WERI-Rb-1 (cell line): ENCODE measurements around the gene SUSD1.
"Not testable (repeated sequence)": the region's sequence is repeated elsewhere in the genome, so short reads cannot be mapped to it uniquely, and the experiment has no call there.

ENCODE experiments used
- DNase-seq: peaks from one replicate; pipeline ENCODE4 v3.0.0-alpha.2; 2020
- H3K27ac ChIP-seq: fragments of 250-450 bp; sonication (Bioruptor Pico); 2 replicates; pipeline ENCODE4 v1.5.1; 2020; ENCODE audit warnings: mild to moderate bottlenecking, moderate library complexity
- H3K27me3 ChIP-seq: fragments of 250-450 bp; sonication (Bioruptor Pico); 2 replicates; pipeline ENCODE4 v1.5.1; 2021; ENCODE audit warnings: mild to moderate bottlenecking, low read depth, moderate library complexity; ENCODE audit not compliant: insufficient read depth, severe bottlenecking
- H3K36me3 ChIP-seq: fragments of 250-450 bp; sonication (Bioruptor Pico); 2 replicates; pipeline ENCODE4 v1.5.1; 2020; ENCODE audit warnings: mild to moderate bottlenecking, moderate library complexity
- H3K4me3 ChIP-seq: 2 replicates; pipeline ENCODE4 v1.5.1; 2011; ENCODE audit warnings: low read depth, mild to moderate bottlenecking, control low read depth, low read length
- H3K9me3 ChIP-seq: fragments of 250-450 bp; sonication (Bioruptor Pico); 2 replicates; pipeline ENCODE4 v1.5.1; 2021; ENCODE audit warnings: mild to moderate bottlenecking, moderate library complexity; ENCODE audit not compliant: severe bottlenecking
- CTCF ChIP-seq: IDR thresholded peaks from 2 replicates; pipeline ENCODE4 v1.5.1; 2011; ENCODE audit warnings: low read depth, mild to moderate bottlenecking, control low read depth, inconsistent platforms, low read length

Gene SUSD1

GRCh38 chr9:112074250-112075008 is 100.7 kb downstream of the SUSD1 start:
- DNase-seq: peak; percentile 69
- Histone ChIP-seq H3K9me3 (no peaks in the 10 kb centered on the region), H3K27me3 (no peaks in the 10 kb centered on the region), H3K27ac (no peak overlapping the region), H3K4me3 (no peak overlapping the region), H3K36me3 (peaks cover 27% of the 10 kb centered on the region)
- TF ChIP-seq CTCF: peak; percentile 92

- not testable (repeated sequence) for H3K27me3 ChIP-seq, DNase-seq, H3K4me3 ChIP-seq, H3K9me3 ChIP-seq, H3K27ac ChIP-seq
- H3K36me3 ChIP-seq: peaks cover 29% of the 10 kb centered on the region
Observed at GRCh38 chr9:112073639-112074173, 101.4 kb downstream of the SUSD1 start.

DNA sequence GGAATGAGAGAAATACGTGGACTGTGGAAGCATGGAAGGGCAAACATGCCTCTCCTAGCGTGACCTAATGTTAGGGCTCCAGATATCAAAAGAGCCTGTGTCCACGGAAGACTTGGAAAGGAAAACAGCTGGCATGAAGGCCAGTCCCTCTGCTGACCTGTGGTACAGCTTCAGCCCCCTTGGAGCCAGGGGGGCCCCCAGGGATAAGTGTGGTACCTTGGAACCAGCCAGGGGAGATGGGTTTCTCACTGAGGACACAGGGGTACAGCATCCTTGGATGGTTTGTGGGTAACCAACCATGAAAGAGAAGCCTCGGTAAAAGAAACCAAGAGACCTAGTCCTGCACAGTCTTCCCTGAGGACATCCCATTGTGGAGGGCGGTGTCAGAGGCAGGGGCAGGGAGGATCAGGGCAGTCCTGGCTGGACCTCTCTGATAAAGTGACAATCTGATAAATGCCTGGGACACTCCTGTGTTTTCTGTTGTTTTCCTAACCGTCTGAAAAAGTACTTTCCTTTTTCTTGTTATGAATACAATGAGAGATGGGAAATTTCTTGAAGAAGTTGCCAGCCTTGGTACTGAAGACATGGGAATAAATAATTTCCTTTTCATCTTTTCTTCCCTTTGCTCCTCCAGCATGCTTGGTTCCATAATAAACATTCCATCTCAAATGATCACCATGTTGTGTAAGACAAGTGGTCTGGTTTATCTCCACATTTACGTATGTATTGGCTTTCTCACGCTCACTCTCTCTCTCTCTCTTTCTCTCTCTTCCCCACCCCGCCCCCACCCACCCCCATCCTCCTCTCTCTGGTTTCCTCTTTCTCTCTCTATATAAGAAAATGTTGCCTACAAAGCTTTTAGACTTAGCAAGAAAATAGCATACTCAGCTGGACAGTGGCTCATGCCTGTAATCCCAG is 102.1 kb downstream of the SUSD1 start:
- Histone ChIP-seq H3K27ac (no peak overlapping the region), H3K9me3 (no peaks in the 10 kb centered on the region), H3K27me3 (no peaks in the 10 kb centered on the region), H3K4me3 (no peak overlapping the region), H3K36me3 (peaks cover 33% of the 10 kb centered on the region)
- no peak for TF ChIP-seq CTCF
- no peak for DNase-seq

DNA sequence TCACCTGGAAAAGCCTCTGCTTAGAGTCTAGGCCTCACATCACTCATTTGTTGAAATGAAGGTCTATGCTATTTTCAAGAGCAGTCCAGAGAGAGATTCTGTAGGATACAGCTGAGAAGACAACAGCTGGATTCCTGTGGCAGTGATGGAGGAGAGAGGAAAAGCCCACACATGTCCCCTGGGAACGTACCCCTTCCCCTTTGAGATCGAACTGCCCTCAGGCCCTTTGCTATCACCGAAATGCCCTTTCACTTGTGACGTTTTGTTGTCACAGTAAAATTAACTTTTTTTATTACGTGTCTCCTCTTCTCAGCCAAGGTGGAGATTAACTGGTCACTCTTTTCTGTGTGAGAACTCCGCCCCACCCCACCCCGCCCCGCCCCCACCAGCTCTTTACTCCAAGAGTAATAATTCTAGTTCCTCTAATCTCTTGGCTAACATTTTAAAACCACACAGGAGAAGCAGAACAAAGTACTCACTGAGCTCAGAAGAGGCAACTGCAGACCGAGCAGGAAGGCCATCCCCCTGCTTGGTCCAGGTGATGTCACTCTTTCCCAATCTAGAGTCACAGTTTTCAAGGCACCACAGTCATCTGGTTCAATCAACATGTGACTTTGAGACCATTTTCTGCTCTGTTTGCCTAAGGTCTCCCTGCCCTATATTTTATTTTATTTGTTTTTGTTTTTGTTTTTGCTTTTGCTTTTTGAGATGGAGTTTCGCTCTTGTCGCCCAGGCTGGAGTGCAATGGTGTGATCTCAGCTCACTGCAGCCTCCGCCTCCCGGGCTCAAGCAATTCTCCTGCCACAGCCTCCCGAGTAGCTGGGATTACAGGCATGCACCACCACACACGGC is 105.6 kb downstream of the SUSD1 start:
- no peak for TF ChIP-seq CTCF
- Histone ChIP-seq H3K9me3 (no peaks in the 10 kb centered on the region), H3K27me3 (no peaks in the 10 kb centered on the region), H3K27ac (no peak overlapping the region), H3K4me3 (no peak overlapping the region), H3K36me3 (peaks cover 36% of the 10 kb centered on the region)
- DNase-seq: no peak

DNA sequence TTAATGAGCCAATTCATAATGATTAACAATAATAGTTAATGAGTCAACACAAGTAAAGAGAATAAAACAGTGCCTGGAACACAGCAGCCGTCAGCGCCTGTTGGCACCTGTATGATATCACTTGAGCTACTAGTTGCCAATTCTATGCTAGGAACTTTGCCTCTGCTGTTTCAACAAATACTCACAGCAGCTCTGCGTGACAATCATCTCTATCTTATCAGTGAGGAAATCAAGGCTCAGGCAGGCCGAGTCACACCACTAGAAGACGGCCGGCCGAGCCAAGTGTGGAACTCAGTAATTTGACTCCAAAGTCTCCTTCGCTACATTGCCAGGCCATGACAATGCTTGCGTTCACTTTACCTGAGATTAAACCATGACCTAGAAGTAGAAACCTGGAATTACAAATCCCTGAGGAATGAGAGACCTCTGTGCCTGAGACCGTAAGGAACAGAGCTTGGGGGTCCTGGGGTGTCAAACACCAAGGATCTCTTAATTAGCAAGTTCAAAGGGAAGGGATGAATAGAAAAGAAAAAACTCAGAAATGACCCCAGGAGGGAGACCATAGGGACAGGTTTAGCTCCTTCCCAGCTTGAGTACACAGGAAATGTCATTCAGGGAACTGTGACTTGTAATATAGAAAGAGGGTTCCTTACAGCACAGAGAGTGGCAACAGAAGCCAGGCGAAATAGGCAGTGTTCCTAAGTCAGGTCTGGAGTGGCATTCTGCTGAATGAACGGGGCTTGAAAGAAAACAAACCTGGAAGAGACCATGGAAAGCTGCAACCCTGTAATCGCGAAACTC is 109.1 kb downstream of the SUSD1 start:
- Histone ChIP-seq H3K9me3 (no peaks in the 10 kb centered on the region), H3K36me3 (peaks cover 40% of the 10 kb centered on the region), H3K27ac (no peak overlapping the region), H3K27me3 (no peaks in the 10 kb centered on the region), H3K4me3 (no peak overlapping the region)
- no peak for DNase-seq
- no peak for TF ChIP-seq CTCF
